H9 (cell line): ENCODE data around the gene DDTL. TPM values are rescaled to one million over a fixed set of nuclear protein-coding genes. Genes with fewer than 3 reads are reported as not detected.
"Not testable (repeated sequence)": the region's sequence is repeated elsewhere in the genome, so short reads cannot be mapped to it uniquely, and the experiment has no call there.

Experiments
- DNase-seq: peaks from one replicate; pipeline ENCODE4 v3.0.0-alpha.2; 2017
- H2AFZ ChIP-seq: one replicate; pipeline ENCODE4 v1.6.1; 2013; ENCODE audit warnings: mild to moderate bottlenecking, low read length, control low read depth, moderate library complexity
- H2AK5ac ChIP-seq: 2 replicates; pipeline ENCODE4 v1.6.1; 2013; ENCODE audit warnings: low read length, control low read depth, mixed read lengths; ENCODE audit not compliant: insufficient read length
- H2BK120ac ChIP-seq: one replicate; pipeline ENCODE4 v1.6.1; 2013; ENCODE audit warnings: low read depth, mild to moderate bottlenecking, low read length, control low read depth, inconsistent platforms; ENCODE audit not compliant: poor library complexity, severe bottlenecking
- H2BK12ac ChIP-seq: 2 replicates; pipeline ENCODE4 v1.6.1; 2013; ENCODE audit warnings: low read length, control low read depth, mixed read lengths, low read depth; ENCODE audit not compliant: insufficient read length
- H2BK15ac ChIP-seq: 2 replicates; pipeline ENCODE4 v1.6.1; 2013; ENCODE audit warnings: low read depth, low read length, control low read depth
- H2BK20ac ChIP-seq: one replicate; pipeline ENCODE4 v1.6.1; 2013; ENCODE audit warnings: low read depth, mild to moderate bottlenecking, low read length, control low read depth, inconsistent platforms; ENCODE audit not compliant: poor library complexity, severe bottlenecking
- H2BK5ac ChIP-seq: 2 replicates; pipeline ENCODE4 v1.6.1; 2013; ENCODE audit warnings: low read length, control low read depth, mixed read lengths; ENCODE audit not compliant: insufficient read length
- H3K14ac ChIP-seq: 2 replicates; pipeline ENCODE4 v1.6.1; 2013; ENCODE audit warnings: low read length, control low read depth; ENCODE audit not compliant: insufficient read depth
- H3K18ac ChIP-seq: 2 replicates; pipeline ENCODE4 v1.6.1; 2013; ENCODE audit warnings: low read depth, mild to moderate bottlenecking, mixed read lengths, low read length, control low read depth; ENCODE audit not compliant: insufficient read length
- H3K23ac ChIP-seq: 2 replicates; pipeline ENCODE4 v1.6.1; 2013; ENCODE audit warnings: low read length, control low read depth, mixed read lengths, low read depth; ENCODE audit not compliant: insufficient read length
- H3K23me2 ChIP-seq: 2 replicates; pipeline ENCODE4 v1.6.1; 2013; ENCODE audit warnings: low read depth, mild to moderate bottlenecking, mixed read lengths, low read length, control low read depth; ENCODE audit not compliant: insufficient read length, poor library complexity, severe bottlenecking
- H3K27ac ChIP-seq: 2 replicates; pipeline ENCODE4 v1.5.1; 2013; ENCODE audit warnings: low read length, control low read depth, mixed read lengths, low read depth; ENCODE audit not compliant: insufficient read length
- H3K27me3 ChIP-seq: 2 replicates; pipeline ENCODE4 v1.6.1; 2013; ENCODE audit warnings: low read length, control low read depth, inconsistent platforms; ENCODE audit not compliant: insufficient read depth
- H3K4ac ChIP-seq: 2 replicates; pipeline ENCODE4 v1.6.1; 2013; ENCODE audit warnings: low read depth, mild to moderate bottlenecking, control low read depth, inconsistent platforms, low read length, moderate library complexity
- H3K4me1 ChIP-seq: 2 replicates; pipeline ENCODE4 v1.6.1; 2013; ENCODE audit warnings: low read length, control low read depth, inconsistent platforms; ENCODE audit not compliant: insufficient read depth
- H3K4me2 ChIP-seq: 2 replicates; pipeline ENCODE4 v1.6.1; 2013; ENCODE audit warnings: low read length, control low read depth, mixed read lengths; ENCODE audit not compliant: insufficient read length, insufficient read depth
- H3K56ac ChIP-seq: 2 replicates; pipeline ENCODE4 v1.6.1; 2013; ENCODE audit warnings: low read depth, mild to moderate bottlenecking, mixed read lengths, low read length, control low read depth; ENCODE audit not compliant: insufficient read length
- H3K79me1 ChIP-seq: 2 replicates; pipeline ENCODE4 v1.6.1; 2013; ENCODE audit warnings: low read depth, mild to moderate bottlenecking, moderate library complexity, low read length, control low read depth, inconsistent platforms; ENCODE audit not compliant: insufficient read depth, poor library complexity, severe bottlenecking
- H3K79me2 ChIP-seq: 2 replicates; pipeline ENCODE4 v1.6.1; 2013; ENCODE audit warnings: low read length, control low read depth, inconsistent platforms; ENCODE audit not compliant: insufficient read depth
- H3K9ac ChIP-seq: 2 replicates; pipeline ENCODE4 v1.6.1; 2013; ENCODE audit warnings: low read length, control low read depth, mixed read lengths; ENCODE audit not compliant: insufficient read length; ENCODE audit errors: extremely low read depth
- H3K9me3 ChIP-seq: one replicate; pipeline ENCODE4 v1.6.1; 2013; ENCODE audit warnings: low read depth, low read length, inconsistent platforms; ENCODE audit not compliant: control insufficient read depth
- H3T11ph ChIP-seq: one replicate; pipeline ENCODE4 v1.6.1; 2013; ENCODE audit warnings: mild to moderate bottlenecking, low read length, control low read depth, inconsistent platforms
- H4K20me1 ChIP-seq: one replicate; pipeline ENCODE4 v1.6.1; 2013; ENCODE audit not compliant: control insufficient read depth, insufficient read length, insufficient read depth
- H4K5ac ChIP-seq: 2 replicates; pipeline ENCODE4 v1.6.1; 2013; ENCODE audit warnings: low read depth, mild to moderate bottlenecking, mixed read lengths, low read length, control low read depth; ENCODE audit not compliant: insufficient read length
- H4K8ac ChIP-seq: replicated peaks from 2 replicates; pipeline ENCODE4 v1.6.1; 2013; ENCODE audit warnings: low read length, control low read depth, mixed read lengths, low read depth; ENCODE audit not compliant: insufficient read length
- H4K91ac ChIP-seq: 2 replicates; pipeline ENCODE4 v1.6.1; 2013; ENCODE audit warnings: low read depth, mild to moderate bottlenecking, moderate library complexity, mixed read lengths, low read length, control low read depth; ENCODE audit not compliant: insufficient read length
- H3K27ac Mint-ChIP-seq, 3 experiments: 2 replicates in 2 of 3; 3 replicates in 1 of 3; pipeline ENCODE4 v1.8.0; 2020 to 2021; ENCODE audit warnings: mixed read lengths in 3 of 3, mild to moderate bottlenecking in 1 of 3, moderate library complexity in 1 of 3
- H3K27me3 Mint-ChIP-seq: 2 replicates; pipeline ENCODE4 v1.8.0; 2021; ENCODE audit warnings: low read depth, mild to moderate bottlenecking, moderate library complexity, mixed read lengths
- H3K36me3 Mint-ChIP-seq, 3 experiments: 2 replicates in 2 of 3; 3 replicates in 1 of 3; pipeline ENCODE4 v1.8.0; 2020 to 2021; ENCODE audit warnings: low read depth in 3 of 3, mixed read lengths in 3 of 3; ENCODE audit not compliant: insufficient read depth in 1 of 3
- H3K4me1 Mint-ChIP-seq, 2 experiments: 2 replicates each; pipeline ENCODE4 v1.8.0; 2020; ENCODE audit warnings: mixed read lengths in 2 of 2
- H3K4me3 Mint-ChIP-seq, 2 experiments: 2 replicates in 1 of 2; 3 replicates in 1 of 2; pipeline ENCODE4 v1.8.0; 2020 to 2021; ENCODE audit warnings: mild to moderate bottlenecking in 2 of 2, mixed read lengths in 2 of 2, moderate library complexity in 1 of 2
- H3K9me3 Mint-ChIP-seq, 2 experiments: 2 replicates in 1 of 2; 3 replicates in 1 of 2; pipeline ENCODE4 v1.8.0; 2020; ENCODE audit warnings: mild to moderate bottlenecking in 2 of 2, mixed read lengths in 2 of 2, moderate library complexity in 1 of 2
- CTCF ChIP-seq: fragments of 200-600 bp; sonication (generic); conservative IDR thresholded peaks from 3 replicates; pipeline ENCODE4 v1.8.0; 2021; ENCODE audit warnings: antibody characterized with exemption, mild to moderate bottlenecking
- WGBS: extraction: QIAGEN DNeasy Blood & Tissue Kit; methylation state at CpG from one replicate; pipeline ENCODE4 v1.1.7; 2013; ENCODE audit warnings: missing lambda C conversion rate, low lambda C conversion rate, mixed read lengths; ENCODE audit not compliant: insufficient read length; ENCODE audit errors: extremely low coverage; 5-methylcytosine and 5-hydroxymethylcytosine counted together
- total RNA-seq: library from RNA; stranded (reverse); gene quantifications from 2 replicates; pipeline ENCODE4 v1.2.1, GENCODE V29; 2021

Gene DDTL
- total RNA-seq, 1 experiment from 2014 or later, result not detected

- not testable (repeated sequence) for H4K5ac ChIP-seq, H2BK5ac ChIP-seq, H3K27me3 Mint-ChIP-seq, H3K23me2 ChIP-seq, H3K14ac ChIP-seq, H3K9me3 ChIP-seq, H3K79me1 ChIP-seq, H3K56ac ChIP-seq, H3K27me3 ChIP-seq, H3K4ac ChIP-seq, H3K79me2 ChIP-seq, H2AFZ ChIP-seq, H2BK120ac ChIP-seq, H3K36me3 Mint-ChIP-seq, H2BK20ac ChIP-seq, H2AK5ac ChIP-seq, H3T11ph ChIP-seq, H4K8ac ChIP-seq, H4K20me1 ChIP-seq, H2BK15ac ChIP-seq, H3K9me3 Mint-ChIP-seq, H3K4me1 ChIP-seq, H4K91ac ChIP-seq, H2BK12ac ChIP-seq, H3K23ac ChIP-seq, H3K9ac ChIP-seq, H3K18ac ChIP-seq
- H3K27ac Mint-ChIP-seq, result peak overlapping the region; percentile 98 to 99 (median 99)
- peak overlapping the region; percentile 2 for H3K4me2 ChIP-seq
- no CpG with 5 or more reads among the region's 12 CpGs for WGBS
- DNase-seq, result peak; percentile 92
- H3K4me3 Mint-ChIP-seq, result peak overlapping the region; percentile 58 to 76
- peaks cover 31 to 32% of the 10 kb centered on the region in 2 experiments for H3K4me1 Mint-ChIP-seq
- peak; percentile 87 for TF ChIP-seq CTCF
- H3K27ac ChIP-seq, result peak overlapping the region; percentile 46
Observed at GRCh38 chr22:23956301-23956900, 10.3 kb upstream of the DDTL start.

- not testable (repeated sequence) for H3K4ac ChIP-seq, H3K14ac ChIP-seq, H3K27me3 ChIP-seq, H4K20me1 ChIP-seq, H3K23me2 ChIP-seq, H3K27me3 Mint-ChIP-seq, H3K79me1 ChIP-seq, H3K9me3 ChIP-seq, H3K4me1 Mint-ChIP-seq, H3K27ac Mint-ChIP-seq, H3T11ph ChIP-seq, DNase-seq, H3K9ac ChIP-seq, H2BK120ac ChIP-seq, H3K4me2 ChIP-seq, H3K79me2 ChIP-seq, H4K5ac ChIP-seq, H3K9me3 Mint-ChIP-seq, H2BK15ac ChIP-seq, H3K23ac ChIP-seq, H3K18ac ChIP-seq, H2AFZ ChIP-seq, H2BK5ac ChIP-seq, H3K4me3 Mint-ChIP-seq, H3K56ac ChIP-seq, H2BK20ac ChIP-seq, H3K4me1 ChIP-seq, H3K27ac ChIP-seq, H2BK12ac ChIP-seq, H4K91ac ChIP-seq, H3K36me3 Mint-ChIP-seq, H2AK5ac ChIP-seq, H4K8ac ChIP-seq
- WGBS, result no CpG with 5 or more reads among the region's 43 CpGs
Observed at GRCh38 chr22:23961084-23961771, 5.5 kb upstream of the DDTL start, which contains the start of gene GSTT2B. Gene GSTT2B (minus strand): TSS chr22:23961195. CDS start chr22:23961131, 64 bp downstream.
